ENCODE measurements around the gene NHLRC4. TPM values are rescaled to one million over a fixed set of nuclear protein-coding genes. Genes with fewer than 3 reads are reported as not detected.

Gene NHLRC4
- total and polyA plus RNA-seq, 2 of the 13 experiments (the other 11 are each of a cell fraction or from before 2014, with no cell fraction given) = 0.40 to 0.59 TPM

DNA sequence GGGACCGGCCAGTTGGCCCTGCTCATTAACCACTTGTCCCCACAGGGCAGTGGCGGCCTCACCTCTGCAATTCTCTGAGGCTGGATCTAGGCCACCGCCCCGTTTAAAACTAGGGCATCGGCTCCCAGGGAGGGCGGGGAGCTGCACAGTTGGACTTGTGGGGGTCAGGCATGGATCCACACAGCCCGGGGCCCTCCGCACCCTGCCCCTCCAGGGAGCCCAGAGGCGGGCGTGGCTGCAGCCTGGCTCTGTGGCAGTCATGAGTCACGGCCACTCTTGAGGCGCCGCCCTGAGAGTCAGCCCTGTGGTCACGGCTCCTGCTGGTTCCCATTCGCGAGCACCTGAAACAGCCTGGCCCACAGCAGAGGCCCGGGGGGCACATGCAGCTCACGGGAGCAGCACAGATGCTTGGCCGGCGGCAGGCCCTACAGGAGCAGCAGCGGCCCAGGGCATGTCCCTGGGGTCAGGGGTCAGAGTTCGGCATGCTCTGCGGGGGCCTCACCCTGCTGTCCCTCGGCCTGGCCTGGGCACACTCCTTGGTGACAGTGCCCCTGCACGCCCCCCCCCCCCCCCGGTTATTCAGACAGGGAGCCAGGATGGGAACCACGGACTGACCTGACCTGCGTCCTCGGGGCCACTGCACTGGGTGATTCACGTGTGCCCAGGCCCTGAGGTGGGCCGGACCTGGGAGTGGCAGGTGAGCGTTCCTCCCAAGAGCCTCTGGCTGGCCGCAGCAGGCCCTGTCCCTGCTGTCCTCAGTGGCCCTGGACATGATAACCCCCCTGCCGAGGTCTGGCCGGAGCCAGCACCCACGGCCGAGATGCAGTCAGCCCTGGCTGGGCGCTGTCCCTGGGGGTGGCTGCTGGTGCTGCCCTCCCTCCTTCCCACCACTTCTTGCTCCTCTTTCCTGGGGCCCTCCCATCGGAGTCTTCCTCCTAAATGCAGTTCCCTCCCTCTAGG lies 31.1 kb upstream of the NHLRC4 start:
- no peak overlapping the region for H3K9ac ChIP-seq (ENCODE audit: insufficient read depth, low read depth, low read length)
- no peak overlapping the region for H3K4me2 ChIP-seq (ENCODE audit: low read depth, low read length)
- ATAC-seq (no peak), DNase-seq (ENCODE audit: low spot score) (no peak), FAIRE-seq (no peak)
- no peak overlapping the region for H2AFZ ChIP-seq (ENCODE audit: low read length)
- H4K20me1 ChIP-seq (ENCODE audit: insufficient read depth, low read length) = peaks cover 6% of the 10 kb centered on the region; the same call in 1 of the 2 replicates
- peaks cover 13 to 19% of the 10 kb centered on the region in 2 experiments; a peak in 4 of 5 replicates for H3K36me3 ChIP-seq (replicated peaks in 1 of 2; ENCODE audit: control insufficient read depth in 1 of 2, insufficient read depth in 2 of 2, low read length in 2 of 2)
- no peak overlapping the region for H3K4me3 ChIP-seq (replicated peaks in 1 of 3; ENCODE audit: insufficient read depth in 1 of 3, low read depth in 2 of 3, low read length in 3 of 3)
- peaks cover 72% of the 10 kb centered on the region for H3K79me2 ChIP-seq (ENCODE audit: insufficient read depth, low read length)
- WGBS (ENCODE audit: low lambda C conversion rate) = 90% methylated on average over 14 of the region's 39 CpGs
- peaks cover 38% of the 10 kb centered on the region for H3K4me1 ChIP-seq (ENCODE audit: insufficient read depth, low read length)
- POLR2A ChIA-PET = interaction anchor here (1.3 kb wide), 1 partner anchor 185 kb away, joined by 3 read pairs; the partner anchor contains the start of gene ANTKMT
- H3K27ac ChIP-seq (ENCODE audit: extremely low read length, insufficient read depth, low read length) = no peak overlapping the region
- intact Hi-C loops (cut with micrococcal nuclease; ENCODE audit: unreplicated experiment) = no loop called here
- in situ Hi-C loops (cut with HindIII; ENCODE audit: extremely low pct_ligation_motif_present, low pct_unique_long_range_greater_than_20kb) = no loop called here
- H3K27me3 ChIP-seq (ENCODE audit: control insufficient read depth in 1 of 2, insufficient read depth in 2 of 2, low read length in 2 of 2) = no peaks in the 10 kb centered on the region
- no TSS peak for BruUV-seq (replicated peaks)
- CTCF ChIA-PET (ENCODE audit: low intra/inter-chr PET ratio, low total read pairs) = no interaction called here
- H3K9me3 ChIP-seq (ENCODE audit: low read length) = no peaks in the 10 kb centered on the region
- TF ChIP-seq TFDP2 (CRISPR knock-in tag; IDR thresholded peaks at IDR 0.05) = no peak
- no peak for TF ChIP-seq LCORL (IDR thresholded peaks at IDR 0.05)
- no peak for TF ChIP-seq LCORL (CRISPR knock-in tag; IDR thresholded peaks at IDR 0.05)
- TF ChIP-seq PHF8 (CRISPR knock-in tag; IDR thresholded peaks at IDR 0.05) = no peak
- TF ChIP-seq UBTF (CRISPR knock-in tag; IDR thresholded peaks at IDR 0.05) = no peak
- TF ChIP-seq NFATC3 (CRISPR knock-in tag; IDR thresholded peaks at IDR 0.05) = no peak
- TF ChIP-seq, protein P1, sequence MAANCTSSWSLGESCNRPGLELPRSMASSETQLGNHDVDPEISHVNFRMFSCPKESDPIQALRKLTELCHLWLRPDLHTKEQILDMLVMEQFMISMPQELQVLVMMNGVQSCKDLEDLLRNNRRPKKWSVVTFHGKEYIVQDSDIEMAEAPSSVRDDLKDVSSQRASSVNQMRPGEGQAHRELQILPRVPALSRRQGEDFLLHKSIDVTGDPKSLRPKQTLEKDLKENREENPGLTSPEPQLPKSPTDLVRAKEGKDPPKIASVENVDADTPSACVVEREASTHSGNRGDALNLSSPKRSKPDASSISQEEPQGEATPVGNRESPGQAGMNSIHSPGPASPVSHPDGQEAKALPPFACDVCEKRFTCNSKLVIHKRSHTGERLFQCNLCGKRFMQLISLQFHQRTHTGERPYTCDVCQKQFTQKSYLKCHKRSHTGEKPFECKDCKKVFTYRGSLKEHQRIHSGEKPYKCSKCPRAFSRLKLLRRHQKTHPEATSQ (CRISPR knock-in tag; IDR thresholded peaks at IDR 0.05; ENCODE audit: borderline replicate concordance) = no peak
- TF ChIP-seq ZNF280B (CRISPR knock-in tag; IDR thresholded peaks at IDR 0.05; ENCODE audit: borderline replicate concordance) = no peak
- no peak for TF ChIP-seq ZSCAN25 (CRISPR knock-in tag; IDR thresholded peaks at IDR 0.05)
- TF ChIP-seq ZEB1 (IDR thresholded peaks at IDR 0.05; ENCODE audit: insufficient replicate concordance, low read depth) = no peak
- no peak for TF ChIP-seq ZNF549 (CRISPR knock-in tag; IDR thresholded peaks at IDR 0.05)
- no peak for TF ChIP-seq NONO (IDR thresholded peaks at IDR 0.05)
- peak; percentile 37; the same call in 1 of the 2 replicates for TF ChIP-seq NONO (CRISPR knock-in tag; conservative IDR thresholded peaks at IDR 0.05)
- TF ChIP-seq TBX3 (IDR thresholded peaks at IDR 0.05; ENCODE audit: borderline replicate concordance) = no peak
- peak; percentile 96 for TF ChIP-seq ZBTB33 (CRISPR knock-in tag; IDR thresholded peaks at IDR 0.05)
